SK-N-MC (cell line): ENCODE data around the gene G0S2.

Source experiments
- EZH2 ChIP-seq: fragments of 200-600 bp; sonication (generic); IDR thresholded peaks from one replicate; pipeline ENCODE4 v1.6.1; 2017; ENCODE audit warnings: antibody characterized with exemption
- FOXP2 ChIP-seq: optimal IDR thresholded peaks from 2 replicates; pipeline ENCODE3; 2011; ENCODE audit warnings: mild to moderate bottlenecking, moderate library complexity; ENCODE audit not compliant: insufficient read depth; ENCODE audit errors: extremely low read length, control extremely low read depth
- POLR2AphosphoS5 ChIP-seq: IDR thresholded peaks from 2 replicates; pipeline ENCODE4 v1.6.1; 2012; ENCODE audit warnings: mild to moderate bottlenecking, low read depth, low read length, borderline replicate concordance

GRCh38 chr1:209625791-209626285 lies 49.4 kb upstream of the G0S2 start:
- TF ChIP-seq POLR2AphosphoS5 (no peak), EZH2 (no peak), FOXP2 (no peak)
